ENCODE data around the gene CTIF.

CTIF gene

DNA sequence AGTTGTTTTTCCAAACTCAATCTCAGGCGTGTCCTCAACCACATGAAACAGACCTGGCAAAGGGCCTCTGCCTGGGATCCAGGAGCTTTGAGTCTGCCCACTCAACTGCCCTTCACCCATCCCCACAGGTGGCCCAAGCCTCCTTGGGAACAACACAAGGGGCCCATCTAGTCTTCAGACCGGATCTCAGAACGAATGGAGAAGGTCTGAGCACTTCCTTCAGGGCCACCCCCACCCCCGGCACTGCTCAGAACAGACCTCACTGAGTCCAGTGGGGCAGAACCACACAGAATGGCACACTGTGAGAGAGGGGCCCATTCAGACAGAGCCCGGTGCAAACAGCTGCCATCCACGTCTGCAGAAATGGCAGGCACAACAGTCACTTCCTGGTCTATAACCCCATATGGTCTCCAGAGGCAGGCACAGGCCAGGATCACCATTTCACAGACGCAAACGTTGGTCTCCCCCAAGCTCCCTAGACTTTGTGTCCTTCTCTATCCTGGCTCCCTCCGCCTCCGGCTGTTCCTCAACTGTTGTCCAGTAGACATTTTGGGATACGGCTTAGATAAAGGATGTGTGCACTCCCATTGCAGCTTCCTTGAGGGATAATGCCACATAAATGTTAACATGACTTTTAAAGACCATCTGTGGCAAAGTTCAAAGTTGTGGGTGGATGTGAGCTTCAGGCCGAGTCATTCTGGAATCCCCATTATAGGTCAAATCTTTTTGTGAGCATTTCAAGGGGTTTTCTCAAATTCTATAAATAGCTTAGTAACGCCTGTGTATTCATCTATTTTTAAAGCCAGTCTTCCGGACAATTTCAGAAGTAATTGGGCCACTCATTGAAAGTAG is 262.3 kb downstream of the CTIF start:
- no peaks in the 10 kb centered on the region for H3K4me1 ChIP-seq (ENCODE audit: insufficient read depth, poor library complexity, severe bottlenecking)
- H3K9me3 ChIP-seq (ENCODE audit: severe bottlenecking), result no peaks in the 10 kb centered on the region
- no peaks in the 10 kb centered on the region for H3K36me3 ChIP-seq (ENCODE audit: low read depth)
- H3K27ac ChIP-seq (ENCODE audit: poor library complexity, severe bottlenecking), result no peak overlapping the region
- TF ChIP-seq, protein P1, sequence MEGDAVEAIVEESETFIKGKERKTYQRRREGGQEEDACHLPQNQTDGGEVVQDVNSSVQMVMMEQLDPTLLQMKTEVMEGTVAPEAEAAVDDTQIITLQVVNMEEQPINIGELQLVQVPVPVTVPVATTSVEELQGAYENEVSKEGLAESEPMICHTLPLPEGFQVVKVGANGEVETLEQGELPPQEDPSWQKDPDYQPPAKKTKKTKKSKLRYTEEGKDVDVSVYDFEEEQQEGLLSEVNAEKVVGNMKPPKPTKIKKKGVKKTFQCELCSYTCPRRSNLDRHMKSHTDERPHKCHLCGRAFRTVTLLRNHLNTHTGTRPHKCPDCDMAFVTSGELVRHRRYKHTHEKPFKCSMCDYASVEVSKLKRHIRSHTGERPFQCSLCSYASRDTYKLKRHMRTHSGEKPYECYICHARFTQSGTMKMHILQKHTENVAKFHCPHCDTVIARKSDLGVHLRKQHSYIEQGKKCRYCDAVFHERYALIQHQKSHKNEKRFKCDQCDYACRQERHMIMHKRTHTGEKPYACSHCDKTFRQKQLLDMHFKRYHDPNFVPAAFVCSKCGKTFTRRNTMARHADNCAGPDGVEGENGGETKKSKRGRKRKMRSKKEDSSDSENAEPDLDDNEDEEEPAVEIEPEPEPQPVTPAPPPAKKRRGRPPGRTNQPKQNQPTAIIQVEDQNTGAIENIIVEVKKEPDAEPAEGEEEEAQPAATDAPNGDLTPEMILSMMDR (IDR thresholded peaks at IDR 0.05; ENCODE audit: poor library complexity, severe bottlenecking), result no peak
- ATAC-seq (ENCODE audit: low read depth) (no peak), DNase-seq (ENCODE audit: low spot score) (peak; percentile 30)
- no peaks in the 10 kb centered on the region for H3K27me3 ChIP-seq (ENCODE audit: insufficient read depth, poor library complexity, severe bottlenecking)
- H3K4me3 ChIP-seq (ENCODE audit: severe bottlenecking), result no peak overlapping the region

DNA sequence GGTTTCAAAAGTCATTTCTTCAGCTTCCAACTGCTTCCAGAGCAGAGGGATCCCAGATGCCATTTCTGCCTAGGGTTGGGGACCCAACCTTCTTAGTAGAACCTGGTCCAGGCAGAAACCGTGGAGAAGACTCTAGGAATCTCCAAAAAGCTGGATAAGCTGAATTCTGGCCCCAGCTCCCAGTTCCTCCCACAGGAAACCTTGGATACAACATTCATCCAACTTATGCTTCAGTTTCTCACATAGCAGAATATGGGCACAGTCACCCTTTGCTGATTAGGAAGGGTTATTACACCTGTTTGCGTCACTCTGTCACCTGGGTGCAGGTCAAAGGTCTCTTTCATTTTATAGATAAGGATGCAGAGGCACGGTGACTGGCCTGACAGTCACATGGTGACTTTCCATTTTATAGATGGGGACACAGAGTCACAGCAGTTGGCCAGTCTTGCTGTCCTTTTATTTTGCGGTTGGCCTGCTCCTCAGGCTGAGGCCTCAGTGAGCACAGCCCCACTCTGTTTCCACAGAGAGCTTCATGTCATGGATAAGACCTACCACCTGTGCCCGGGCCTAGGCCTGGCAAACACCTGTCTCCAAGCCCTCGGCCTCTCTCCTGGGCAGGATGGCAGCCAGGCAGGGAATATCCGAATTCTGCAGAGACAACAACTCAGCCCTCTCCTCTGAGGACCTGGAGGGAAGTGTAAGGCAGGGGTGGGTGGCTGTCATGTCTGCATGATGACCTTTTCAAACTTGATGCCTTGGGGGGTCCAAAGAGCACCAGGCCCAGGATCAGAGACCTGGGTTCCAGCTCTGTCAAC is 263.1 kb downstream of the CTIF start:
- Histone ChIP-seq H3K27ac (ENCODE audit: poor library complexity, severe bottlenecking) (no peak overlapping the region), H3K4me1 (ENCODE audit: insufficient read depth, poor library complexity, severe bottlenecking) (no peaks in the 10 kb centered on the region)

DNA sequence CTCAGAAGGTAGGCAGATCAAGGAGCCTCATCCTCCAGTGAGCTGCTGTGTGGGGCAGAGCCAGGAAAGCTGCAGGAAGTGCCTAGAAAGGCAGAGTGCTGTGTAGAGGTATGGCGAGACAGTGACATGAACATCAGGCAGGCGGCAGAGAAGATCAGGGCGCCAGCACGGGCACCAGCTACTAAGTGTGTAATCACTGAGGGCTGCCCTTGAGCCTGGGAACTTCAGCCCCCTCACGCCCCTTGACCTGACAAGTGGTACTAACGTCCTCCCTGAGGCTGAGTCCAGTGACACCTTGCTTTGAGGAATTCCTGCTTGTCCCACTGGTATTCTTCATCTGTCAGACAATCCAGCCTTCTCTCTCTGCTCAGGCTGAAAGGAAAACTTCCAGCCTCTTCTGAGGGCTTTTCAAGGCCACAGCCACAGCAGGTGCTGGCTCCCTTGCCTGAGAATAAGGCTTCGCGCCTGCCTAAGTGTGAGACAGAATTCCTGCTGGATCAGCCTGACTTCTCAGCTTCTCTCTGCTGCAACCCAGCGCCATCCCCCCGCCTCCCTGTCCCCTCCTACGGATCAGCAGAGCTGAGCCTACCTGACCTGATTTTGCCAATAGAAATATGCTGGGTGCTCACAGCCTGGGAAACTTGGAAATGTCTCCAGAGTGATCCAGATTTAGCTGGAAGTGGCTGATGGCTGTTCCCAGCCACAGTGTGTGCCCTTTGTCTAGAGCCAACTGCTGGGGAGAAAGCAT is 263.9 kb downstream of the CTIF start:
- TF ChIP-seq, protein P1 (IDR thresholded peaks at IDR 0.05; ENCODE audit: poor library complexity, severe bottlenecking), result no peak
- no peak for ATAC-seq (ENCODE audit: low read depth)
- H3K4me3 ChIP-seq (ENCODE audit: severe bottlenecking), result no peak overlapping the region
- H3K4me1 ChIP-seq (ENCODE audit: insufficient read depth, poor library complexity, severe bottlenecking), result no peaks in the 10 kb centered on the region
- DNase-seq (ENCODE audit: low spot score), result peak; percentile 42
- no peaks in the 10 kb centered on the region for H3K9me3 ChIP-seq (ENCODE audit: severe bottlenecking)
- no peak overlapping the region for H3K27ac ChIP-seq (ENCODE audit: poor library complexity, severe bottlenecking)
- peaks cover 2% of the 10 kb centered on the region; the same call in 1 of the 2 replicates for H3K36me3 ChIP-seq (ENCODE audit: low read depth)
- H3K27me3 ChIP-seq (ENCODE audit: insufficient read depth, poor library complexity, severe bottlenecking), result no peaks in the 10 kb centered on the region

More for the DNA sequence above, 263.1 kb downstream of the CTIF start:
- DNase-seq (ENCODE audit: low spot score) (peak; percentile 20), ATAC-seq (ENCODE audit: low read depth) (no peak)
- H3K4me3 ChIP-seq (ENCODE audit: severe bottlenecking), result no peak overlapping the region
- no peaks in the 10 kb centered on the region for H3K27me3 ChIP-seq (ENCODE audit: insufficient read depth, poor library complexity, severe bottlenecking)
- H3K36me3 ChIP-seq (ENCODE audit: low read depth), result no peaks in the 10 kb centered on the region
- H3K9me3 ChIP-seq (ENCODE audit: severe bottlenecking), result no peaks in the 10 kb centered on the region
- TF ChIP-seq, protein P1 (IDR thresholded peaks at IDR 0.05; ENCODE audit: poor library complexity, severe bottlenecking), result no peak

DNA sequence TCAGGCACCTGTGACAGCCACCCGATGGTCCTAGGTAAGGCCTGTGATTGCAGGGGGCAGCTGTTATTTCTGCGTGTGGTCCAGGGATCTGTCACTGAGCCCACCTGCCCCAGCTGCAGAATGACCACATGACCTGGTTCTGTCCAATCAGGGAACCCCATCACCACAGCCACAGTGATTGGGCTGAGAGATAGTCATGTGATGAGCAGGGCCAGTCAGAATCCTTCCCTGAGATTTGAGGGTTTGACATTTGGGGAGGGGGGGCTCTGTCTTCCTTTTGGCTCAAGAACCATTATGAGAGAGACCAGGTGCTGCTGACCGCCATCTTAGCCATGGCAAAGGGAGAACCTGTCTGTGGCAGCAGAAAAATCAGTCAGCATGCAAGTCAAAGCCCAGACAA is 264.7 kb downstream of the CTIF start:
- H3K36me3 ChIP-seq (ENCODE audit: low read depth), result peaks cover 7% of the 10 kb centered on the region
- no peak; the same call in 2 of the 3 replicates for ATAC-seq (ENCODE audit: low read depth)
- TF ChIP-seq, protein P1 (IDR thresholded peaks at IDR 0.05; ENCODE audit: poor library complexity, severe bottlenecking), result no peak

More for the DNA sequence above, 264.7 kb downstream of the CTIF start:
- H3K27me3 ChIP-seq (ENCODE audit: insufficient read depth, poor library complexity, severe bottlenecking), result no peaks in the 10 kb centered on the region
- no peak overlapping the region for H3K4me3 ChIP-seq (ENCODE audit: severe bottlenecking)
- DNase-seq (ENCODE audit: low spot score), result peak; percentile 28
- H3K27ac ChIP-seq (ENCODE audit: poor library complexity, severe bottlenecking), result no peak overlapping the region
- no peaks in the 10 kb centered on the region for H3K9me3 ChIP-seq (ENCODE audit: severe bottlenecking)
- no peaks in the 10 kb centered on the region for H3K4me1 ChIP-seq (ENCODE audit: insufficient read depth, poor library complexity, severe bottlenecking)
